ENCODE results near the gene FLT4.
"Not testable (repeated sequence)": the region's sequence is repeated elsewhere in the genome, so short reads cannot be mapped to it uniquely, and the experiment has no call there.

GRCh38 chr5:180655243-180655642 lies 5.8 kb upstream of the FLT4 start:
- TF ChIP-seq CTCF (IDR thresholded peaks at IDR 0.05; ENCODE audit: poor library complexity, severe bottlenecking); EP300 (conservative IDR thresholded peaks at IDR 0.05; ENCODE audit: poor library complexity, severe bottlenecking); RAD21 (conservative IDR thresholded peaks at IDR 0.05); REST (IDR thresholded peaks at IDR 0.05; ENCODE audit: borderline replicate concordance); POLR2AphosphoS5 (IDR thresholded peaks at IDR 0.05); EZH2 (IDR thresholded peaks at IDR 0.05; ENCODE audit: borderline replicate concordance, insufficient read depth, low read length, poor library complexity, severe bottlenecking); SMC3 (conservative IDR thresholded peaks at IDR 0.05; ENCODE audit: poor library complexity): not testable (repeated sequence)
